ENCODE data around the gene SSBP3. TPM values are rescaled to one million over a fixed set of nuclear protein-coding genes. Genes with fewer than 3 reads are reported as not detected.
A peak's percentile ranks its signal among the peaks of the same experiment; 100 is the strongest.

Gene SSBP3
- polyA plus RNA-seq (9.4 to 24.7 TPM (median 16.9 TPM) in 3 replicates), polyA minus RNA-seq (7.6 to 28.1 TPM (median 13.1 TPM) in 3 replicates)
- 11.6 TPM for polyA plus RNA-seq (2011; ENCODE audit: low read depth)
- polyA plus RNA-seq (2011; cell fraction: cytosol; rRNA removed) = 14.3 and 20.5 TPM in 2 replicates
- 17.7 and 22.1 TPM in 2 replicates for polyA plus RNA-seq (2011; cell fraction: nucleus; rRNA removed)
- 16.3 and 25.9 TPM in 2 replicates for polyA plus RNA-seq (2012; ENCODE audit: low replicate concordance)
- polyA minus RNA-seq (2011; cell fraction: cytosol; rRNA and poly(A)+ RNA removed) = 16.7 TPM
- polyA minus RNA-seq (2011; cell fraction: nucleus; rRNA and poly(A)+ RNA removed) = 5.7 and 7.1 TPM in 2 replicates

DNA sequence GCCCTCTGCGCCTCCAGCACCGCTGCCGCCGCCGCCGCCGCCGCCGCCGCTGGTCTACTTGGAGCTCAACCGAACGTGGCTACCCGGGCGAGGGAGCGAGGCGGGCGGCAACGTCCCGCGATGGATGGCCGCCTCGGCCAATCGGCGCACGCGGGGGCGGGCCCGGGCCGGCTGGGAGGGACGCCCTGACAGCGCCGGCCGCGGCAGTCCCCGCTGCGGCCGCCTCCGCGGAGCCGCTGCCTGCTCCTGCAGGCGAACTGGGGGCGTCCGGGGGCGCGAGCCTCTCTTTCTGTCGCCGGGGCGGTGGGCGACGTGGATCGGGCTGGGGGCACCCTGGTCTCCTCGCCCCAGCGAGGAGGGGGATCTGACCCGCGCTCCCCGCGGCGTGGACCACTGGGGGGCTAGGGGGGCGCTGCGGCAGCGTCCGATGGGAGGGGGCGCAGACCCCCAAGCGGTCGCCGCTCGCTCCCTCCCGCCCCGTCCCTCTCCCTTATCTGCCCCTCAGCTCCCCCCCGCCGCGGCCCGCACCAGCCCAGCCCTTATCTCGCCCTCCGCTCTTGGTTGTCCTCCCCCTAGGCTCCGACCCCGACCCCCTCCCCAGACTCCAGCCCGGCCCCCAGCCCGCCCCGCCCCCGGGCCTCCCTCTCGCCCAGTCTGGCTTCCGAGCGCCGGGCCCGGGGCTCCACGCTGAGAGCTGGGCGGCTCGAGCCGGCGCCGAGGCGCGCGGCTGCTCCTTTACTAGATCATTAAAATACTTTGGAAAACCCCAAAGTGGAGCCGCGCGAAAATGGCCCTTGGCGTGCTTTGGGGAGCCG lies at the start of gene SSBP3:
SSBP3 (minus strand) TSS at position 56 of the 815 bp plus-strand sequence.
- dilution Hi-C loops (cut with MboI; ENCODE audit: extremely low pct_ligation_motif_present, low sequenced_read_pairs) = no loop called here
- peaks cover 2% of the 10 kb centered on the region for H3K79me2 ChIP-seq (ENCODE audit: control insufficient read depth, insufficient read depth, low read length)
- no peaks in the 10 kb centered on the region for H4K20me1 ChIP-seq (ENCODE audit: control insufficient read depth, extremely low read depth, insufficient read depth, low read length)
- H3K27me3 ChIP-seq (ENCODE audit: control insufficient read depth, extremely low read depth, insufficient read depth, low read length) = no peaks in the 10 kb centered on the region
- peak within 1 kb of the TSS; percentile 69 for H3K27ac ChIP-seq (ENCODE audit: control insufficient read depth, insufficient read depth, low read length)
- H3K9ac ChIP-seq (ENCODE audit: control insufficient read depth, extremely low read depth, insufficient read depth, low read length) = peak within 1 kb of the TSS; percentile 78
- H3K4me2 ChIP-seq (ENCODE audit: control insufficient read depth, extremely low read depth, insufficient read depth, low read depth, low read length) = peak within 1 kb of the TSS; percentile 97
- FAIRE-seq (no peak), DNase-seq (ENCODE audit: low read depth, low spot score) (no peak)
- peaks cover 0 to 4% of the 10 kb centered on the region in 2 experiments for H3K36me3 ChIP-seq (ENCODE audit: control insufficient read depth in 2 of 2, extremely low read depth in 1 of 2, insufficient read depth in 2 of 2, low read length in 2 of 2)
- H3K9me1 ChIP-seq (ENCODE audit: control insufficient read depth, extremely low read depth, insufficient read depth, low read length) = no peaks in the 10 kb centered on the region
- peaks cover 40% of the 10 kb centered on the region for H3K4me1 ChIP-seq (ENCODE audit: control insufficient read depth, extremely low read depth, insufficient read depth, low read length)
- no peaks in the 10 kb centered on the region for H3K9me3 ChIP-seq (ENCODE audit: control insufficient read depth, low read depth, low read length)
- TF ChIP-seq, protein P1, sequence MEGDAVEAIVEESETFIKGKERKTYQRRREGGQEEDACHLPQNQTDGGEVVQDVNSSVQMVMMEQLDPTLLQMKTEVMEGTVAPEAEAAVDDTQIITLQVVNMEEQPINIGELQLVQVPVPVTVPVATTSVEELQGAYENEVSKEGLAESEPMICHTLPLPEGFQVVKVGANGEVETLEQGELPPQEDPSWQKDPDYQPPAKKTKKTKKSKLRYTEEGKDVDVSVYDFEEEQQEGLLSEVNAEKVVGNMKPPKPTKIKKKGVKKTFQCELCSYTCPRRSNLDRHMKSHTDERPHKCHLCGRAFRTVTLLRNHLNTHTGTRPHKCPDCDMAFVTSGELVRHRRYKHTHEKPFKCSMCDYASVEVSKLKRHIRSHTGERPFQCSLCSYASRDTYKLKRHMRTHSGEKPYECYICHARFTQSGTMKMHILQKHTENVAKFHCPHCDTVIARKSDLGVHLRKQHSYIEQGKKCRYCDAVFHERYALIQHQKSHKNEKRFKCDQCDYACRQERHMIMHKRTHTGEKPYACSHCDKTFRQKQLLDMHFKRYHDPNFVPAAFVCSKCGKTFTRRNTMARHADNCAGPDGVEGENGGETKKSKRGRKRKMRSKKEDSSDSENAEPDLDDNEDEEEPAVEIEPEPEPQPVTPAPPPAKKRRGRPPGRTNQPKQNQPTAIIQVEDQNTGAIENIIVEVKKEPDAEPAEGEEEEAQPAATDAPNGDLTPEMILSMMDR (optimal IDR thresholded peaks at IDR 0.05 in 1 of 3, IDR thresholded peaks at IDR 0.05 in 1 of 3, conservative IDR thresholded peaks at IDR 0.05 in 1 of 3; ENCODE audit: extremely low read depth in 1 of 3, insufficient read depth in 2 of 3, low read length in 3 of 3) = no peak
- no peak for TF ChIP-seq EZH2 (IDR thresholded peaks at IDR 0.05; ENCODE audit: low read length)
- H2AFZ ChIP-seq (ENCODE audit: control insufficient read depth, low read length) = peak within 1 kb of the TSS; percentile 81
- H3K4me3 ChIP-seq (ENCODE audit: control insufficient read depth in 2 of 3, extremely low read depth in 1 of 3, insufficient read depth in 2 of 3, low read depth in 1 of 3, low read length in 3 of 3) = peak within 1 kb of the TSS; percentile 65 to 86 (median 76)

DNA sequence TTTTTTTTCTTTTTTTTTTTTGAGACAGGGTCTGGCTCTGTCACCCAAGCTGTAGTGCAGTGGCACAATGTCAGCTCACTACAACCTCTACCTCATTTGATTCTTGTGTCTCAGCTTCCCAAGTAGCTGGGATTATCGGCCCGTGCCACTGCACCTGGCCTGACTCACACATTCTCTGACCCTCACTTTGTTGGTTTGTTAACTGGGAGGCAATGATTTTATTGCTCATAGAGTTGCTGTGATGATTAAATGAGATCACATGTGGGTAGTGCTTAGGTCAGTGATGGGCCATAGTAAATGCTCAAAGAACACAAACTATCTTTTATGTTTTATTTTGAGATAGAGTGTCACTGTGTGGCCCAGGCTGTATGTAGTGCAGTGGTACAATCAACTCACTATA lies 47.3 kb upstream of the SSBP3 start:
- H3K27me3 ChIP-seq (ENCODE audit: control insufficient read depth, extremely low read depth, insufficient read depth, low read length) = no peaks in the 10 kb centered on the region
- dilution Hi-C loops (cut with MboI; ENCODE audit: extremely low pct_ligation_motif_present, low sequenced_read_pairs) = no loop called here
- H3K79me2 ChIP-seq (ENCODE audit: control insufficient read depth, insufficient read depth, low read length) = no peaks in the 10 kb centered on the region
- H3K4me3 ChIP-seq (ENCODE audit: control insufficient read depth in 2 of 3, extremely low read depth in 1 of 3, insufficient read depth in 2 of 3, low read depth in 1 of 3, low read length in 3 of 3) = no peak overlapping the region
- TF ChIP-seq, protein P1 (optimal IDR thresholded peaks at IDR 0.05 in 1 of 3, IDR thresholded peaks at IDR 0.05 in 1 of 3, conservative IDR thresholded peaks at IDR 0.05 in 1 of 3; ENCODE audit: extremely low read depth in 1 of 3, insufficient read depth in 2 of 3, low read length in 3 of 3) = no peak
- TF ChIP-seq EZH2 (IDR thresholded peaks at IDR 0.05; ENCODE audit: low read length) = no peak
- FAIRE-seq (no peak), DNase-seq (ENCODE audit: low read depth, low spot score) (no peak)
- H2AFZ ChIP-seq (ENCODE audit: control insufficient read depth, low read length) = no peak overlapping the region
- no peak overlapping the region for H3K4me2 ChIP-seq (ENCODE audit: control insufficient read depth, extremely low read depth, insufficient read depth, low read depth, low read length)
- H3K9me1 ChIP-seq (ENCODE audit: control insufficient read depth, extremely low read depth, insufficient read depth, low read length) = no peaks in the 10 kb centered on the region
- no peaks in the 10 kb centered on the region for H3K36me3 ChIP-seq (ENCODE audit: control insufficient read depth in 2 of 2, extremely low read depth in 1 of 2, insufficient read depth in 2 of 2, low read length in 2 of 2)
- no peaks in the 10 kb centered on the region for H3K9me3 ChIP-seq (ENCODE audit: control insufficient read depth, low read depth, low read length)
- H4K20me1 ChIP-seq (ENCODE audit: control insufficient read depth, extremely low read depth, insufficient read depth, low read length) = no peaks in the 10 kb centered on the region
- no peak overlapping the region for H3K27ac ChIP-seq (ENCODE audit: control insufficient read depth, insufficient read depth, low read length)
- H3K9ac ChIP-seq (ENCODE audit: control insufficient read depth, extremely low read depth, insufficient read depth, low read length) = no peak overlapping the region
- no peaks in the 10 kb centered on the region for H3K4me1 ChIP-seq (ENCODE audit: control insufficient read depth, extremely low read depth, insufficient read depth, low read length)
